Measurements from ENCODE around the gene CDK12. TPM values are rescaled to one million over a fixed set of nuclear protein-coding genes. Genes with fewer than 3 reads are reported as not detected.

Gene CDK12
- total and polyA plus RNA-seq, 10 of the 15 experiments (the other 5 are each of a cell fraction or from before 2014, with no cell fraction given): 3.2 to 55.1 (median 31.9) TPM

GRCh38 chr17:39461113-39461925, at the start of gene CDK12 (continued):
- peak; percentile 95 for TF ChIP-seq MXI1 (IDR thresholded peaks at IDR 0.05; ENCODE audit: low read depth, low read length)
- peak; percentile 62; the same call in 1 of the 2 replicates for TF ChIP-seq HSF1 (IDR thresholded peaks at IDR 0.05; ENCODE audit: low read depth, low read length)
- TF ChIP-seq ESRRA (IDR thresholded peaks at IDR 0.05; ENCODE audit: low read length): no peak
- TF ChIP-seq DPF2 (IDR thresholded peaks at IDR 0.05): peak; percentile 46; the same call in 1 of the 2 replicates
- TF ChIP-seq TCF12 (IDR thresholded peaks at IDR 0.05; ENCODE audit: low read depth, low read length): peak; percentile 61; the same call in 1 of the 2 replicates
- TF ChIP-seq TARDBP (IDR thresholded peaks at IDR 0.05; ENCODE audit: borderline replicate concordance): peak; percentile 95; the same call in 1 of the 2 replicates
- TF ChIP-seq E2F8 (IDR thresholded peaks at IDR 0.05; ENCODE audit: low read depth, partially characterized antibody): peak; percentile 72
- TF ChIP-seq ZBED1 (IDR thresholded peaks at IDR 0.05; ENCODE audit: borderline replicate concordance): peak; percentile 27
- peak; percentile 72 for TF ChIP-seq POLR2AphosphoS2 (IDR thresholded peaks at IDR 0.05; ENCODE audit: low read depth, low read length)
- peak; percentile 70 for TF ChIP-seq HCFC1 (IDR thresholded peaks at IDR 0.05; ENCODE audit: low read length)
- 0 out of 2 replicates have a peak, but pooled peaks have one; percentile 7 for TF ChIP-seq NR2F1 (conservative IDR thresholded peaks at IDR 0.05)
- no peak; a peak in 1 of 6 replicates for TF ChIP-seq CTCF (IDR thresholded peaks at IDR 0.05 in 2 of 3, conservative IDR thresholded peaks at IDR 0.05 in 1 of 3; ENCODE audit: control insufficient read depth in 2 of 3, extremely low read depth in 1 of 3, insufficient read depth in 1 of 3, low read depth in 3 of 3, low read length in 3 of 3)
- no peak for TF ChIP-seq NFXL1 (IDR thresholded peaks at IDR 0.05; ENCODE audit: borderline replicate concordance)
- TF ChIP-seq SIN3A (IDR thresholded peaks at IDR 0.05; ENCODE audit: low read depth, low read length): 0 out of 2 replicates have a peak, but pooled peaks have one; percentile 52
- TF ChIP-seq CHD2 (IDR thresholded peaks at IDR 0.05; ENCODE audit: borderline replicate concordance, low read depth, low read length): peak; percentile 100
- TF ChIP-seq FOXK2 (IDR thresholded peaks at IDR 0.05): no peak
- no peak for TF ChIP-seq USF2 (IDR thresholded peaks at IDR 0.05; ENCODE audit: borderline replicate concordance, low read depth, low read length)
- TF ChIP-seq, protein P1, sequence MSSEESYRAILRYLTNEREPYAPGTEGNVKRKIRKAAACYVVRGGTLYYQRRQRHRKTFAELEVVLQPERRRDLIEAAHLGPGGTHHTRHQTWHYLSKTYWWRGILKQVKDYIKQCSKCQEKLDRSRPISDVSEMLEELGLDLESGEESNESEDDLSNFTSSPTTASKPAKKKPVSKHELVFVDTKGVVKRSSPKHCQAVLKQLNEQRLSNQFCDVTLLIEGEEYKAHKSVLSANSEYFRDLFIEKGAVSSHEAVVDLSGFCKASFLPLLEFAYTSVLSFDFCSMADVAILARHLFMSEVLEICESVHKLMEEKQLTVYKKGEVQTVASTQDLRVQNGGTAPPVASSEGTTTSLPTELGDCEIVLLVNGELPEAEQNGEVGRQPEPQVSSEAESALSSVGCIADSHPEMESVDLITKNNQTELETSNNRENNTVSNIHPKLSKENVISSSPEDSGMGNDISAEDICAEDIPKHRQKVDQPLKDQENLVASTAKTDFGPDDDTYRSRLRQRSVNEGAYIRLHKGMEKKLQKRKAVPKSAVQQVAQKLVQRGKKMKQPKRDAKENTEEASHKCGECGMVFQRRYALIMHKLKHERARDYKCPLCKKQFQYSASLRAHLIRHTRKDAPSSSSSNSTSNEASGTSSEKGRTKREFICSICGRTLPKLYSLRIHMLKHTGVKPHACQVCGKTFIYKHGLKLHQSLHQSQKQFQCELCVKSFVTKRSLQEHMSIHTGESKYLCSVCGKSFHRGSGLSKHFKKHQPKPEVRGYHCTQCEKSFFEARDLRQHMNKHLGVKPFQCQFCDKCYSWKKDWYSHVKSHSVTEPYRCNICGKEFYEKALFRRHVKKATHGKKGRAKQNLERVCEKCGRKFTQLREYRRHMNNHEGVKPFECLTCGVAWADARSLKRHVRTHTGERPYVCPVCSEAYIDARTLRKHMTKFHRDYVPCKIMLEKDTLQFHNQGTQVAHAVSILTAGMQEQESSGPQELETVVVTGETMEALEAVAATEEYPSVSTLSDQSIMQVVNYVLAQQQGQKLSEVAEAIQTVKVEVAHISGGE (CRISPR knock-in tag; IDR thresholded peaks at IDR 0.05): 0 out of 2 replicates have a peak, but pooled peaks have one; percentile 16
- peak; percentile 2; the same call in 1 of the 2 replicates for TF ChIP-seq CREM (IDR thresholded peaks at IDR 0.05; ENCODE audit: low read depth)

Measured in GM12878 (cell line).